Kidney epithelial cell (primary cell): ENCODE measurements around the gene PRCP. TPM values are rescaled to one million over a fixed set of nuclear protein-coding genes. Genes with fewer than 3 reads are reported as not detected.

Experiments
- DNase-seq: peaks from one replicate; pipeline ENCODE4 v3.0.0-alpha.2; 2010; ENCODE audit warnings: low read depth
- H3K27me3 ChIP-seq: 2 replicates; pipeline ENCODE4 v1.6.0; 2011; ENCODE audit warnings: low read length; ENCODE audit not compliant: control insufficient read depth, insufficient read depth
- H3K36me3 ChIP-seq: 2 replicates; pipeline ENCODE4 v1.5.1; 2011; ENCODE audit warnings: low read length; ENCODE audit not compliant: control insufficient read depth, insufficient read depth
- H3K4me3 ChIP-seq: 2 replicates; pipeline ENCODE4 v1.5.1; 2011; ENCODE audit warnings: low read depth, mild to moderate bottlenecking, control low read depth, low read length
- total RNA-seq: library from RNA; depleted of rRNA; stranded (reverse); fragments of >200 nt; gene quantifications from 2 replicates; pipeline ENCODE4 v1.2.3, GENCODE V29; 2015
- TF ChIP-seq, protein P1 (sequence below): IDR thresholded peaks from 2 replicates; pipeline ENCODE4 v1.5.1; 2011; ENCODE audit warnings: mild to moderate bottlenecking, moderate library complexity, low read length, control low read depth, inconsistent platforms; ENCODE audit not compliant: insufficient read depth, poor library complexity, severe bottlenecking

The PRCP gene
- total RNA-seq, 1 donor from 2014 or later, result 23.7 TPM

- TF ChIP-seq, protein P1, sequence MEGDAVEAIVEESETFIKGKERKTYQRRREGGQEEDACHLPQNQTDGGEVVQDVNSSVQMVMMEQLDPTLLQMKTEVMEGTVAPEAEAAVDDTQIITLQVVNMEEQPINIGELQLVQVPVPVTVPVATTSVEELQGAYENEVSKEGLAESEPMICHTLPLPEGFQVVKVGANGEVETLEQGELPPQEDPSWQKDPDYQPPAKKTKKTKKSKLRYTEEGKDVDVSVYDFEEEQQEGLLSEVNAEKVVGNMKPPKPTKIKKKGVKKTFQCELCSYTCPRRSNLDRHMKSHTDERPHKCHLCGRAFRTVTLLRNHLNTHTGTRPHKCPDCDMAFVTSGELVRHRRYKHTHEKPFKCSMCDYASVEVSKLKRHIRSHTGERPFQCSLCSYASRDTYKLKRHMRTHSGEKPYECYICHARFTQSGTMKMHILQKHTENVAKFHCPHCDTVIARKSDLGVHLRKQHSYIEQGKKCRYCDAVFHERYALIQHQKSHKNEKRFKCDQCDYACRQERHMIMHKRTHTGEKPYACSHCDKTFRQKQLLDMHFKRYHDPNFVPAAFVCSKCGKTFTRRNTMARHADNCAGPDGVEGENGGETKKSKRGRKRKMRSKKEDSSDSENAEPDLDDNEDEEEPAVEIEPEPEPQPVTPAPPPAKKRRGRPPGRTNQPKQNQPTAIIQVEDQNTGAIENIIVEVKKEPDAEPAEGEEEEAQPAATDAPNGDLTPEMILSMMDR, result no peak
- DNase-seq, result no peak
Measured at GRCh38 chr11:82939456-82939855, 39.2 kb upstream of the PRCP start.

DNA sequence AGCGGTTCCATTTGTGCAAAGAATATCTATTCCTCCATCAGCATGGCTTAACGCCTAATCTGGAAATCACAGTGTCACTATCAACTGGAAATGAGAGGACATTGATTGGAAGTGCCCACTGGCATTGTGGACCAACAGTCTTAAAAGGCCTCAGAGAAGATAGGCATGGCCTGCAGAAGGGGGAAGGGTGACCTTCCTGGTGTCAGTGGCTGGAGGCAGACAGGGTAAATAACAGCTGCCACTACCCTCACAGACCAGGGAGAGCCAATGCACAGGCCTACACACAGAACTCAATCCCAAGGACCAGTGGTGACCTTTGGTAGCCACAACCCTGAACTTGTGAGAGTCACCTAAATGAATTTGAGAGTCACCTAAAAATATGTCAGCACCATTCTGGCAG lies 37.3 kb upstream of the PRCP start:
- TF ChIP-seq, protein P1, result no peak
- no peaks in the 10 kb centered on the region for H3K27me3 ChIP-seq
- no peaks in the 10 kb centered on the region for H3K36me3 ChIP-seq
- no peak overlapping the region for H3K4me3 ChIP-seq
- no peak for DNase-seq

More at GRCh38 chr11:82939456-82939855, 39.2 kb upstream of the PRCP start:
- no peaks in the 10 kb centered on the region for H3K27me3 ChIP-seq
- no peaks in the 10 kb centered on the region for H3K36me3 ChIP-seq
- H3K4me3 ChIP-seq, result no peak overlapping the region

- H3K36me3 ChIP-seq, result no peaks in the 10 kb centered on the region
- no peak for DNase-seq
- TF ChIP-seq, protein P1, result no peak
- no peak overlapping the region for H3K4me3 ChIP-seq
- no peaks in the 10 kb centered on the region for H3K27me3 ChIP-seq
Measured at GRCh38 chr11:82936261-82936660, 36.0 kb upstream of the PRCP start.

- no peak for DNase-seq
- Histone ChIP-seq H3K4me3 (no peak overlapping the region), H3K27me3 (no peaks in the 10 kb centered on the region), H3K36me3 (no peaks in the 10 kb centered on the region)
- TF ChIP-seq, protein P1, result no peak
Measured at GRCh38 chr11:82932564-82932963, 32.3 kb upstream of the PRCP start.

- TF ChIP-seq, protein P1, result no peak
- H3K36me3 ChIP-seq, result no peaks in the 10 kb centered on the region
- H3K4me3 ChIP-seq, result no peak overlapping the region
- no peaks in the 10 kb centered on the region for H3K27me3 ChIP-seq
- DNase-seq, result no peak
Measured at GRCh38 chr11:82930734-82931133, 30.5 kb upstream of the PRCP start.

DNA sequence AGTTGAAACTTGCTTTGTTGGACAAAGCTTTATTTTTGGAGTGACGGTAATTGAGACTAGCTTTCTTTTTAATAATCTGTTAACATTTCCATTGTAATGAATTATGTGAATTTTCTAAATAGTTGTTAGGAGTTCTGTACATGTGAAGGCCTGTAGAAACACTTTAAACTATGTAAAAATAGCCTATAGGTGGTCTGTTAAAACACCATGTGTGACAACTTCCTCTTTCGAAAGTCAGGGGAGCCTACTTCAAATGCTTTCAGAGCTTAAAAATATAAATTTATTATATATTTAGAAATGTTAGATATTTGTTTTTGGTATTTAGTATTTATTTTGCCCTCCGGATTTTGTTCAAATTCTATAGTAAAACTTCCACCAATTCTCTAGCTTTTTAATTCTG lies 30.0 kb upstream of the PRCP start:
- Histone ChIP-seq H3K36me3 (no peaks in the 10 kb centered on the region), H3K27me3 (no peaks in the 10 kb centered on the region), H3K4me3 (no peak overlapping the region)
- no peak for DNase-seq
- TF ChIP-seq, protein P1, result no peak
